HG02642 (cell line): ENCODE results near the gene KLHL17.

Experiments used
- ATAC-seq: cut with Tn5 transposase; IDR thresholded peaks from one replicate; pipeline ENCODE4 v1.9.1; 2021; ENCODE audit warnings: mild to moderate bottlenecking; ENCODE audit not compliant: unreplicated experiment, poor library complexity

KLHL17 gene

GRCh38 chr1:921011-921837 is 39.2 kb upstream of the KLHL17 start:
- ATAC-seq: no peak

GRCh38 chr1:923131-923990 is 37.0 kb upstream of the KLHL17 start, which contains the start of gene SAMD11:
TSS of gene SAMD11 (plus strand) at chr1:923923. CDS start at chr1:924432, 509 bp downstream.
- ATAC-seq: no peak

- ATAC-seq: no peak
Observed at GRCh38 chr1:923991-924655, 36.3 kb upstream of the KLHL17 start.

- no peak for ATAC-seq
Observed at GRCh38 chr1:924656-925560, 35.5 kb upstream of the KLHL17 start.

- ATAC-seq: no peak
Observed at GRCh38 chr1:925561-926421, 34.6 kb upstream of the KLHL17 start.

- no peak for ATAC-seq
Observed at GRCh38 chr1:927234-927633, 33.1 kb upstream of the KLHL17 start.

- ATAC-seq: no peak
Observed at GRCh38 chr1:927748-928147, 32.6 kb upstream of the KLHL17 start.

GRCh38 chr1:928825-929661 is 31.3 kb upstream of the KLHL17 start:
- no peak for ATAC-seq

GRCh38 chr1:929712-930632 is 30.4 kb upstream of the KLHL17 start:
- no peak for ATAC-seq

GRCh38 chr1:930633-931138 is 29.7 kb upstream of the KLHL17 start:
- ATAC-seq: no peak

GRCh38 chr1:931380-932172 is 28.8 kb upstream of the KLHL17 start:
- ATAC-seq: no peak

GRCh38 chr1:932173-932510 is 28.2 kb upstream of the KLHL17 start:
- ATAC-seq: no peak

- no peak for ATAC-seq
Observed at GRCh38 chr1:932776-933602, 27.4 kb upstream of the KLHL17 start.

GRCh38 chr1:933603-933940 is 26.8 kb upstream of the KLHL17 start:
- ATAC-seq: no peak

- ATAC-seq: no peak
Observed at GRCh38 chr1:934991-935750, 25.2 kb upstream of the KLHL17 start.
